Measurements from ENCODE around the gene ARHGAP23.

DNA sequence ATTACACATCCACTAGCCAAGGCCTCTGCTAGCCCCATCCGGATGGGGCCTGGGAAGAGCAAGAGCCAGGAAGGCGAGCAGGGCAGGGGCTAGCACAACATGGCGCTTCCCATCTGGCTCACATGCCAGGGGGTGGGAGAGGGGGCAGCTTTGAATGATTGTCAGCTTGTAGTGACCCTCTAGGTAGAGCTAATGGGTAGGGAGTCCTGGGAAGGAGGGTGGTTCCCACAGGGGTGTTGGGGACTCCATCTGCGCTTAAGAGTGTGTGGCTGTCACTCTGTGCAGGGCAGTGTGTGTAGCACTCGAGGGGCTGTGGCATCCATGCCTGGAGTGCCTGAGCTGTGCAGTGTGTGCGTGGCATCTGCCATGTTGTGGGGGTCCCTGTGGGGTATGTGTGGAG is 24.5 kb downstream of the ARHGAP23 start:
- TF ChIP-seq, protein P1, sequence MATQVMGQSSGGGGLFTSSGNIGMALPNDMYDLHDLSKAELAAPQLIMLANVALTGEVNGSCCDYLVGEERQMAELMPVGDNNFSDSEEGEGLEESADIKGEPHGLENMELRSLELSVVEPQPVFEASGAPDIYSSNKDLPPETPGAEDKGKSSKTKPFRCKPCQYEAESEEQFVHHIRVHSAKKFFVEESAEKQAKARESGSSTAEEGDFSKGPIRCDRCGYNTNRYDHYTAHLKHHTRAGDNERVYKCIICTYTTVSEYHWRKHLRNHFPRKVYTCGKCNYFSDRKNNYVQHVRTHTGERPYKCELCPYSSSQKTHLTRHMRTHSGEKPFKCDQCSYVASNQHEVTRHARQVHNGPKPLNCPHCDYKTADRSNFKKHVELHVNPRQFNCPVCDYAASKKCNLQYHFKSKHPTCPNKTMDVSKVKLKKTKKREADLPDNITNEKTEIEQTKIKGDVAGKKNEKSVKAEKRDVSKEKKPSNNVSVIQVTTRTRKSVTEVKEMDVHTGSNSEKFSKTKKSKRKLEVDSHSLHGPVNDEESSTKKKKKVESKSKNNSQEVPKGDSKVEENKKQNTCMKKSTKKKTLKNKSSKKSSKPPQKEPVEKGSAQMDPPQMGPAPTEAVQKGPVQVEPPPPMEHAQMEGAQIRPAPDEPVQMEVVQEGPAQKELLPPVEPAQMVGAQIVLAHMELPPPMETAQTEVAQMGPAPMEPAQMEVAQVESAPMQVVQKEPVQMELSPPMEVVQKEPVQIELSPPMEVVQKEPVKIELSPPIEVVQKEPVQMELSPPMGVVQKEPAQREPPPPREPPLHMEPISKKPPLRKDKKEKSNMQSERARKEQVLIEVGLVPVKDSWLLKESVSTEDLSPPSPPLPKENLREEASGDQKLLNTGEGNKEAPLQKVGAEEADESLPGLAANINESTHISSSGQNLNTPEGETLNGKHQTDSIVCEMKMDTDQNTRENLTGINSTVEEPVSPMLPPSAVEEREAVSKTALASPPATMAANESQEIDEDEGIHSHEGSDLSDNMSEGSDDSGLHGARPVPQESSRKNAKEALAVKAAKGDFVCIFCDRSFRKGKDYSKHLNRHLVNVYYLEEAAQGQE (IDR thresholded peaks at IDR 0.05; ENCODE audit: insufficient read depth in 1 of 2, low read depth in 2 of 2, low read length in 2 of 2): no peak
- no peak for TF ChIP-seq POLR2AphosphoS5 (IDR thresholded peaks at IDR 0.05; ENCODE audit: low read depth, low read length)
